HG02642 (cell line): ENCODE measurements around the gene UROD.
"Not testable (repeated sequence)": the region's sequence is repeated elsewhere in the genome, so short reads cannot be mapped to it uniquely, and the experiment has no call there.

ENCODE experiments used
- ATAC-seq: cut with Tn5 transposase; IDR thresholded peaks from one replicate; pipeline ENCODE4 v1.9.1; 2021; ENCODE audit warnings: mild to moderate bottlenecking; ENCODE audit not compliant: unreplicated experiment, poor library complexity

UROD gene

DNA sequence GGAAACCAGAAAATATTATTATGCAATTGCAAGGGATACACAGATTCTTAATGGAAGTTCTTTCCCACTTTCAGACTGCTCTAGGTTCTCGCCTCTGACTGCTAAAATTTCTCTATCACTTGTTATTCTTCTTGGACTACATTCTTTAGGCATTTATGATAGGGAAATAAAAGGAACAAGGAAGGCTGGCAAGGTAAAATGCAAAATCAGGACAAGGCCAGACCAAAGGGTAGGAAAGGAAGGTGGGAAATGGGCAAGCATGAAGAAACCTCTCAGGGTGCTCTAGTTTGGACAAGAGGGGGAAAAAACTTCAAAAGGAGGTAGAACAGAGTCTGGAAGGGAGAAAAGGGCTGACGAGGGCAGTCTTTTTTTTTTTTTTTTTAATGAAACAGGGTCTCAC is 26.2 kb downstream of the UROD start:
- no peak for ATAC-seq

DNA sequence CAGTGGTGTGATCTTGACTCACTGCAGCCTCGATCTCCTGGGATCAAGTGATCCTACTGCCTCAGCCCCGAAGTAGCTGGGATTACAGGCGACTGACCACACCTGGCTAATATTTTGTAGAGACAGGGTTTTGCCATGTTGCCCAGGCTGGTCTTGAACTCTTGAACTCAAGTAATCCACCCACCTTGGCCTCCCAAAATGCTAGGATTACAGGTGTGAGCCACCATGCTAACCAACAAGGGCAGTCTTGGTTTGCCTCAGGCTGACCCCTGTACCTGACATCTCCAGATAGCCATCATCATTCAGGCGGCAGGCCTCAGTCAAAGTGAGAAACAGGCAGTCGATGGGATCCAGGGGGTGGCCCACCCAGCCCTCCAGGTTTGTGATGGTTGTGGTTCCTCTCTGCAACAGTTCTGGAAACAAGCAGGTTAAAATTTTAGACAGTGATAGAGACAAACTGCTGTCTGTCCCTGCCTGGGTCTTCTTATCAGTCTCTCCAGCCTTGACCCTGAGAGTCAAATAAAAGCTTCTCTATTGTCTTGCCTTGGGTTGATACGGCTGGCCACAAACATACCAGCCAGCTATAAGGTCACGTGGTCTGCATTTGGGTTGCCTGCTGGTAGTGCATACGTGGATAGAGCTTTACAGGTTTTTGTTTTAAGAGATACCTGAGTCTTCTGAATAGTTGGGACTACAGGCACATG is 26.8 kb downstream of the UROD start:
- no peak for ATAC-seq

DNA sequence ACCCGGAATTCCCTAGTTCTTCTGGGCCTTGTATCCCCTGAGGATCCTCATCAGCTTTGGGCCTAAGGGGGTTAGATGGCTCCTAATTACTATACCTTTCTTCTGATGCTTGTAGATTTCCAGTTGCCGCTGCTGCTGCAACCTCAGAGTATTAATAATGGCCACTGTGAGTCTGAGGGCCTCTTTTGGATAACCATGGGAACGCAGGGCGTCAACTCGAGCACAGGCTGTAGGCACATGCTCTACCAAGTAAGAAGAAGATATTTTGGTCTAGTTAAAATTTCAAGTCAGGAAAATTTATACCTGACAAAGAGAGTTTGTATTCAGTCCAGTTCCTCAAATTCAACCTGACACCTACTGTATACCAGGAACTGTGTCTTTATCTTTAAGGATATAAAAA is 28.2 kb downstream of the UROD start:
- no peak for ATAC-seq

DNA sequence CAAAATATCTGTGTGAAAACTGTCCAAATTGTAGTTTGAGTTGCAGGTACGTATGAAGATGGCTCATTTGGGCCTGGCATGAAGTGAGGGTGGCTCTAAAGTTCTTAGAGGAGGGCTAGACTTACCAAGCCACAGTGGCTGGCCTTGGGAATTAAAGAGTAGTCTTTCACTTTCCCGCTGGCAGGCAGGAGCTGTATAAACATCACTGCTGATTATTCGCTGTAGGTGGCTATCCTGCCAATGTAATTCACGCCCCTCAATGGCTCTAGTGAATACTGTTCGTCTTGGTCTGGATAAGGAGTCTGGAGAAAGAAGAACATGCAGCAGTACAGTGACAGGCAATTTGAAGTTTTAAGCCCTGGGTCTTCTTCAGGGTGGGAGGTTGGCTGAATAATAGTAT is 31.0 kb downstream of the UROD start:
- no peak for ATAC-seq

- ATAC-seq: no peak
These were observed 32.9 kb downstream of the UROD start for GRCh38 chr1:45044916-45045315.

DNA sequence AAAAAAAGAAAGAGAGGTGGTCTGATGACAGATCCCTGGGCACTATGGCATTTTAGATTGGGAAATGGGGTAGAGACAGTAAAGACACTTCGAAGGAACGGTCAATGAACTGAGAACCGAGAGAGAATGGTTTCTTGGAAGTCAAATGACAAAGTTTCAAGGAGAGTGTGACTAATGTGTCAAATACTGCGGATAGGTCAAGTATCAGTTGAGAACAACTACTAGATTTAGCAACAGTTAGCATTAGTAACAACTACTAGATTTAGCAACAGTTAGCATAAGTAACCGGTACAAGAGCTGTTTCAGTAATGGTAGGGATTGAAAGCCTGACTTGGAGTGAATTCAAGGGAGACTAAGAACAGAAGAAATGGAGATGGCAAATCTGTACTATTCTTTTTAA is 35.0 kb downstream of the UROD start:
- ATAC-seq: no peak

DNA sequence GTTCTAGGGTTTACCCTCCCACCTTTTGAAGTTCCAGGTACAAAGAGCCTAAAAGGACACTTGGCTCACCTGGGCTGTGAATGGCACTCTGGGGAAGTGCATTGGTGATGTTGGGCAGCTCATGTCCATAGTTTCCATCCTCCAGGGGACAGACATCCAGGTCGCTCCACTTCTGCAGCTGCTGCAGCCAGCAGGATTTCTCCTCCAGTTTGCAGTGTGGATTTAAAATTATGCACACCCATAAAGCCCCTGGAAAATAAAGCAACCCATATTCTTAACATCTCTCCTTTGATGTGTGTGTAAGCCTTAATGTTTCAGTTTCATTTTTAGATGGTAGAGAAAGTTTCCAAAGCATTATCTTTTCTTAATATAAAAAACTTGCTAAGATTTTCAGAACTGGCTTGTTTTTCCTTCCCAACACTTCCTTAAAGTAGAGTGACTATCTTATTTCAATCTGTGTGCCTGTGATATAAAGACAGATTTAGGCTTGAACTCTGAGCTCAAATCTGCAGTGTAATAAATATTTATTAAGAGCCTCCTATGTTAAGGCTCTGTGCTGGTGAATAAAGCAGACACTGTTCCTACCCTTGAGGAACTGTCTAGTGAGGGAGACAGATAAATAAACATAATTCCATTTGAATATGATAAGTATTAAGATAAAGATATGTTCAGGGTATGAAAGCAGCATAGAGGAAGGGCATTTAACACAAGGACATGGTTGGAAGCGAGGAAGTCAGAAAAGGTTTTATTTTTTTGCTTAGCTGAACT is 39.1 kb downstream of the UROD start:
- no peak for ATAC-seq

GRCh38 chr1:45057542-45057941 is 45.5 kb downstream of the UROD start:
- ATAC-seq: no peak

GRCh38 chr1:45059829-45060228 is 47.8 kb downstream of the UROD start:
- no peak for ATAC-seq

DNA sequence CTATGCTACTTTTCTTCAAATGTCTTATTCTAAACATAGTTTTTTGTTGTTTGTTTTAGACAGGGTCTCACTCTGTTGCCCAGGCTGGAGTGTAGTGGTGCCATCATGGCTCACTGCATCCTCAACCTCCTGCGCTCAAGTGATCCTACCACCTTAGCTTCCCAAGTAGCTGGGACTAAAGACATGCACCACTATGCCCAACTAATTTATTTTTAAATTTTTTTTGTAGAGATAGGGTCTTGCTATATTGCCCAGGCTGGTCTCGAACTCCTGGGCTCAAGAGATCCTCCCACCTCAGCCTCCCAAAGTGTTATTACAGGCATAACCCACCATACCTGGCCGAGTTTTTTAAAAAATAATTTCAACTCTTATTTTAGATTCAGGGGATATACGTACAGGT is 50.4 kb downstream of the UROD start:
- not testable (repeated sequence) for ATAC-seq

DNA sequence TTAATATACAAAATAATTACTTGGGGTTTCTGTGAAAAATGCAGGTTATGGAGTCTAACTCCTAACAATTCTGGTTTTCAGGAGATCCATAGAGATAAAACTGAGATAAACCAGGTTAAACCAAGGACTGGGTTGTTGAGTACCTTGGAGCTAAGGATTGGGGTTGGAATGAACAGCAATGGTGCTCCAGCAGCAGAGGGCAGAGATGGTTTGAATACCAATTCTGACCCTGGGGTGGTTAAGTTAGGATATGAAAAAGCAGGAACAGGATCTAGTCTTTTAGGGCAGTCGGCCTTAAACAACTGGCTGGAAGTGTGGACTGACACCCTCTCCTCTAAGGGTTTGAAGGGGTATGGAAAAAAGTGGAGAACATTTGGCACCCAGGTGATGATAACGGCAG is 53.0 kb downstream of the UROD start:
- no peak for ATAC-seq
